Fibroblast of lung (primary cell): Measurements from ENCODE around the gene GUCD1. TPM values are rescaled to one million over a fixed set of nuclear protein-coding genes. Genes with fewer than 3 reads are reported as not detected.

Experiments
- DNase-seq, 2 donors: peaks; one replicate each; pipeline versions ENCODE4 v3.0.0 to v3.0.0-alpha.2; 2010; ENCODE audit warnings: low read depth in 2 of 2
- H2AFZ ChIP-seq: 2 replicates; pipeline ENCODE4 v1.5.1; 2012; ENCODE audit warnings: low read length, control low read depth, inconsistent platforms
- H3K27ac ChIP-seq: 2 replicates; pipeline ENCODE4 v1.5.1; 2011; ENCODE audit warnings: low read length, control low read depth; ENCODE audit not compliant: insufficient read depth
- H3K27me3 ChIP-seq: 2 replicates; pipeline ENCODE4 v1.5.1; 2011; ENCODE audit warnings: mild to moderate bottlenecking, low read length; ENCODE audit not compliant: control insufficient read depth, insufficient read depth
- H3K36me3 ChIP-seq: 2 replicates; pipeline ENCODE4 v1.5.1; 2011; ENCODE audit warnings: low read length; ENCODE audit not compliant: control insufficient read depth, insufficient read depth
- H3K4me1 ChIP-seq: 2 replicates; pipeline ENCODE4 v1.5.1; 2011; ENCODE audit warnings: low read length; ENCODE audit not compliant: control insufficient read depth, insufficient read depth; ENCODE audit errors: extremely low read depth
- H3K4me2 ChIP-seq: 2 replicates; pipeline ENCODE4 v1.5.1; 2011; ENCODE audit warnings: low read length, control low read depth; ENCODE audit not compliant: insufficient read depth; ENCODE audit errors: extremely low read depth
- H3K4me3 ChIP-seq, 4 experiments: fragments of 200-600 bp in 1 of 4; sonication (generic) in 1 of 4; replicated peaks in 1 of 4; 2 replicates each; pipeline ENCODE4 v1.5.1; 2011 to 2016; ENCODE audit warnings: low read length in 4 of 4, low read depth in 3 of 4, mild to moderate bottlenecking in 3 of 4, control low read depth in 2 of 4, inconsistent platforms in 1 of 4, mixed read lengths in 1 of 4; ENCODE audit not compliant: insufficient read depth in 1 of 4; ENCODE audit errors: control extremely low read depth in 1 of 4
- H3K79me2 ChIP-seq: 2 replicates; pipeline ENCODE4 v1.5.1; 2012; ENCODE audit warnings: mild to moderate bottlenecking, low read length, inconsistent platforms; ENCODE audit not compliant: control insufficient read depth, insufficient read depth
- H3K9ac ChIP-seq: 2 replicates; pipeline ENCODE4 v1.5.1; 2011; ENCODE audit warnings: mild to moderate bottlenecking, low read length, control low read depth; ENCODE audit not compliant: insufficient read depth
- H3K9me3 ChIP-seq: 2 replicates; pipeline ENCODE4 v1.5.1; 2012; ENCODE audit warnings: low read depth, low read length; ENCODE audit not compliant: control insufficient read depth, insufficient read depth
- H4K20me1 ChIP-seq: 2 replicates; pipeline ENCODE4 v1.5.1; 2011; ENCODE audit warnings: low read length; ENCODE audit not compliant: control insufficient read depth, insufficient read depth; ENCODE audit errors: extremely low read depth
- CTCF ChIP-seq, 2 donors: IDR thresholded peaks in 1 of 2; conservative IDR thresholded peaks in 1 of 2; 1 replicate in 1 of 2; 2 replicates in 1 of 2; pipeline ENCODE4 v1.5.1; 2011 to 2012; ENCODE audit warnings: low read length in 2 of 2, control low read depth in 1 of 2, inconsistent platforms in 1 of 2, low read depth in 1 of 2, mild to moderate bottlenecking in 1 of 2
- EZH2 ChIP-seq: IDR thresholded peaks from 2 replicates; pipeline ENCODE4 v1.5.1; 2012; ENCODE audit warnings: low read length, control low read depth, mild to moderate bottlenecking; ENCODE audit errors: missing control alignments
- polyA plus RNA-seq, 2 donors: library from polyadenylated mRNA; depleted of rRNA in 1 of 2; stranded (reverse) in 1 of 2; unstranded in 1 of 2; fragments of >200 nt; gene quantifications; 2 replicates each; pipeline ENCODE4 v1.2.1, GENCODE V29; 2011 to 2012; ENCODE audit warnings: missing spikeins in 1 of 2
- total RNA-seq: library from RNA; depleted of rRNA; stranded (reverse); fragments of >200 nt; gene quantifications from 2 replicates; pipeline ENCODE4 v1.2.1, GENCODE V29; 2014

Gene GUCD1
- total and polyA plus RNA-seq, 2 donors (not counting 1 experiment from before 2014, with no cell fraction given), result 83.4 to 178 TPM

DNA sequence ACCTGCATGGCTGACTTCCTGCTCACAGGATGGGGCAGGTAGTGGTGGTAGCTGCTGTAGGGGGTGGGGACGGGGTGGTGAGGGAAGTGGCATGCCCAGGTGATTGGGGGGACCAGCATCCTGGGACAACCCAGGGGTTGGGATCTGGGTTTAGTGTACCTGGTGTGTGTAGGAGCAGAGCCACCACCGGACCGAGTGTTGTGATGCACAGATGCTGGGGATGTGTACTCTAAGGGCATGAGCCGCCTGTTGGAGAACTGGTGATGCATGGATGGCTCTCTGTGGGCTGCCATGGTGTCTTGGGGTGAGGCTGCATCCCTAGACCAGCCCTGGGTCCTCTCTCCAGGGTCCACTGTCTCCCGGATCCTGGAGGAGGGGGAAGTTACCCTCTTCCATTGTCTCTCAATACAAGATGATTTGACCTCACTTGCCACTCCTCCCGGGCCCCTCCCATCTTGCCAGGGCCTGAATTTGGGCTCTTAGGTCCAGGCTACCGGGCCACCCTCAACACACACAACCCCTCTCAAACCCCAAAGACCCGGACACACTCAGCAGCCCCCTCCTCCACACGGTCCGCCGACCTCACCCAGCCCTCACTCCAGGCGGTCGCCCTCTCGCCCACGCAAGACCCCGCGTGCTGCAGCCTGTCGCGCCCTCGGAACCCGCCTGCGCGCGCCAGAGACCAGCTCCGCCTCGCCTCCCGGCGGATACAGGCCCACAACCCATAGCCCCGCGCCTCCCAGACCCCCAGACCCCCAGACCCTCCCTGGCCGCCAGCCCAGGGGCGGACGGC lies 37.3 kb upstream of the GUCD1 start:
- Histone ChIP-seq H3K4me3 (peak overlapping the region; percentile 5 to 67 (median 34)), H3K9ac (peak overlapping the region; percentile 46), H3K4me1 (peaks cover 3% of the 10 kb centered on the region), H3K27me3 (no peaks in the 10 kb centered on the region), H3K27ac (no peak overlapping the region), H3K4me2 (peak overlapping the region; percentile 68), H3K9me3 (no peaks in the 10 kb centered on the region), H3K79me2 (no peaks in the 10 kb centered on the region), H3K36me3 (no peaks in the 10 kb centered on the region), H2AFZ (peak overlapping the region; percentile 17), H4K20me1 (no peaks in the 10 kb centered on the region)
- peak in 1 of 2 donors; percentile 12 for DNase-seq
- TF ChIP-seq EZH2, result no peak
- no peak for TF ChIP-seq CTCF (conservative IDR thresholded peaks at IDR 0.05 in 1 of 2, IDR thresholded peaks at IDR 0.05 in 1 of 2; ENCODE audit: low read depth in 1 of 2, low read length in 2 of 2)

- Histone ChIP-seq H3K36me3 (no peaks in the 10 kb centered on the region), H4K20me1 (no peaks in the 10 kb centered on the region), H3K27me3 (no peaks in the 10 kb centered on the region), H3K79me2 (no peaks in the 10 kb centered on the region), H3K27ac (no peak overlapping the region), H3K9me3 (no peaks in the 10 kb centered on the region), H2AFZ (no peak overlapping the region), H3K9ac (no peak overlapping the region), H3K4me1 (peaks cover 3% of the 10 kb centered on the region), H3K4me2 (no peak overlapping the region), H3K4me3 (no peak overlapping the region)
- TF ChIP-seq EZH2, result no peak
- DNase-seq, result no peak
These were observed 36.4 kb upstream of the GUCD1 start for GRCh38 chr22:24591286-24591830.

DNA sequence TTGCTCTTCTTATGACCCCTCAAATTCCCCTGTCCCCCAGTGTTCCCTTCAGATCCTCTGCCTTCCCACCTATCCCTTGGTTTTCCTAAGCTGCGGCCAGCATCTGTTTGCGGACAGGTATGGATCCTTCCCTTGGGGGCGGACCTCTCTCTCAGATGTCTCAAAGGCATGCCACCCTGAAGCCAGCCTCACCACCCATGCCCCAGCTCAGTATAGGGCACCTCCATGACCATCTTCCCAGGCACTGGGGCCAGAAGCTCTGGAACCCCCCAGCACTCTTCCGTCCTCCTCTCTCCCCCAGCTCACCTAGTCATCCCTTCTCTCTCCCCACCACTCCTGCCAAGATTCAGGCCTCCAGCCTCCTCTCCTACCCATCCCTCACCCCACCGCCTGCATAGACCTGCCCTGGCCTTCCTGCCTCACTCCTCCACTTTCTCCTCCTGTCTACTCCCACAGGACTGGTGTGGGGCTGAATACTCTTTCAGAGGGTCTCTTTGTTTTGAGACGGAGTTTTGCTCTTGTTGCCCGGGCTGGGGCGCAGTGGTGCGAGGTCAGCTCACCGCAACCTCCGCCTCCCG lies 35.7 kb upstream of the GUCD1 start:
- Histone ChIP-seq H3K9me3 (no peaks in the 10 kb centered on the region), H3K9ac (no peak overlapping the region), H3K36me3 (peaks cover 4% of the 10 kb centered on the region), H4K20me1 (no peaks in the 10 kb centered on the region), H3K4me1 (peaks cover 3% of the 10 kb centered on the region), H3K27me3 (no peaks in the 10 kb centered on the region), H3K4me3 (no peak overlapping the region), H3K79me2 (no peaks in the 10 kb centered on the region), H3K27ac (no peak overlapping the region), H3K4me2 (no peak overlapping the region), H2AFZ (no peak overlapping the region)
- no peak for DNase-seq
- no peak for TF ChIP-seq EZH2
- no peak for TF ChIP-seq CTCF (conservative IDR thresholded peaks at IDR 0.05 in 1 of 2, IDR thresholded peaks at IDR 0.05 in 1 of 2; ENCODE audit: low read depth in 1 of 2, low read length in 2 of 2)
